ENCODE data around the gene FST.

Gene FST

GRCh38 chr5:53434541-53434940 lies 45.9 kb upstream of the FST start:
- Histone ChIP-seq H4K20me1 (ENCODE audit: insufficient read depth, low read length, poor library complexity, severe bottlenecking) (no peaks in the 10 kb centered on the region), H3K9me2 (replicated peaks; ENCODE audit: low read depth, low read length) (no peaks in the 10 kb centered on the region), H3K4me1 (ENCODE audit: insufficient read depth, low read length, poor library complexity, severe bottlenecking) (no peaks in the 10 kb centered on the region), H3F3A (ENCODE audit: low read depth) (no peaks in the 10 kb centered on the region), H3K79me2 (ENCODE audit: insufficient read depth, low read length) (no peaks in the 10 kb centered on the region), H3K9ac (ENCODE audit: low read depth, low read length, poor library complexity, severe bottlenecking) (no peak overlapping the region), H2AFZ (ENCODE audit: low read length) (no peak overlapping the region), H3K9me3 (ENCODE audit: insufficient read depth, low read depth, low read length) (no peaks in the 10 kb centered on the region), H3K4me3 (ENCODE audit: low read length, poor library complexity, severe bottlenecking) (no peak overlapping the region), H3K36me3 (ENCODE audit: insufficient read depth, low read length) (no peaks in the 10 kb centered on the region), H3K4me2 (ENCODE audit: low read depth, low read length, poor library complexity, severe bottlenecking) (no peak overlapping the region), H3K27me3 (ENCODE audit: insufficient read depth, low read length, poor library complexity, severe bottlenecking) (no peaks in the 10 kb centered on the region)
- TF ChIP-seq CTCF (conservative IDR thresholded peaks at IDR 0.05; ENCODE audit: low read length) (no peak), EZH2phosphoT487 (IDR thresholded peaks at IDR 0.05; ENCODE audit: borderline replicate concordance) (no peak)

- H3K36me3 ChIP-seq (ENCODE audit: insufficient read depth, low read length), result no peaks in the 10 kb centered on the region
- no peak overlapping the region for H3K4me2 ChIP-seq (ENCODE audit: low read depth, low read length, poor library complexity, severe bottlenecking)
- H3K9ac ChIP-seq (ENCODE audit: low read depth, low read length, poor library complexity, severe bottlenecking), result no peak overlapping the region
- TF ChIP-seq EZH2phosphoT487 (IDR thresholded peaks at IDR 0.05; ENCODE audit: borderline replicate concordance) (no peak), CTCF (conservative IDR thresholded peaks at IDR 0.05; ENCODE audit: low read length) (no peak)
- H3K4me1 ChIP-seq (ENCODE audit: insufficient read depth, low read length, poor library complexity, severe bottlenecking), result no peaks in the 10 kb centered on the region
- no peaks in the 10 kb centered on the region for H3K9me2 ChIP-seq (replicated peaks; ENCODE audit: low read depth, low read length)
- no peaks in the 10 kb centered on the region for H3K79me2 ChIP-seq (ENCODE audit: insufficient read depth, low read length)
- H4K20me1 ChIP-seq (ENCODE audit: insufficient read depth, low read length, poor library complexity, severe bottlenecking), result no peaks in the 10 kb centered on the region
- no peak overlapping the region for H3K4me3 ChIP-seq (ENCODE audit: low read length, poor library complexity, severe bottlenecking)
- no peaks in the 10 kb centered on the region for H3K27me3 ChIP-seq (ENCODE audit: insufficient read depth, low read length, poor library complexity, severe bottlenecking)
- no peaks in the 10 kb centered on the region for H3K9me3 ChIP-seq (ENCODE audit: insufficient read depth, low read depth, low read length)
- H3F3A ChIP-seq (ENCODE audit: low read depth), result no peaks in the 10 kb centered on the region
- no peak overlapping the region for H2AFZ ChIP-seq (ENCODE audit: low read length)
Measured at GRCh38 chr5:53436480-53437191, 43.8 kb upstream of the FST start.

- H3K79me2 ChIP-seq (ENCODE audit: insufficient read depth, low read length), result no peaks in the 10 kb centered on the region
- H3K9me2 ChIP-seq (replicated peaks; ENCODE audit: low read depth, low read length), result no peaks in the 10 kb centered on the region
- no peak overlapping the region for H2AFZ ChIP-seq (ENCODE audit: low read length)
- no peak overlapping the region for H3K4me2 ChIP-seq (ENCODE audit: low read depth, low read length, poor library complexity, severe bottlenecking)
- no peaks in the 10 kb centered on the region for H3K4me1 ChIP-seq (ENCODE audit: insufficient read depth, low read length, poor library complexity, severe bottlenecking)
- no peaks in the 10 kb centered on the region for H3K9me3 ChIP-seq (ENCODE audit: insufficient read depth, low read depth, low read length)
- H3K9ac ChIP-seq (ENCODE audit: low read depth, low read length, poor library complexity, severe bottlenecking), result no peak overlapping the region
- no peak for TF ChIP-seq EZH2phosphoT487 (IDR thresholded peaks at IDR 0.05; ENCODE audit: borderline replicate concordance)
- TF ChIP-seq CTCF (conservative IDR thresholded peaks at IDR 0.05; ENCODE audit: low read length), result no peak
- H4K20me1 ChIP-seq (ENCODE audit: insufficient read depth, low read length, poor library complexity, severe bottlenecking), result no peaks in the 10 kb centered on the region
- no peak overlapping the region for H3K4me3 ChIP-seq (ENCODE audit: low read length, poor library complexity, severe bottlenecking)
- no peaks in the 10 kb centered on the region for H3K36me3 ChIP-seq (ENCODE audit: insufficient read depth, low read length)
- no peaks in the 10 kb centered on the region for H3K27me3 ChIP-seq (ENCODE audit: insufficient read depth, low read length, poor library complexity, severe bottlenecking)
- H3F3A ChIP-seq (ENCODE audit: low read depth), result no peaks in the 10 kb centered on the region
Measured at GRCh38 chr5:53438079-53438478, 42.4 kb upstream of the FST start.
